Muscle of back (tissue), 11 donors: ENCODE measurements around the gene CST9L. TPM values are rescaled to one million over a fixed set of nuclear protein-coding genes. Genes with fewer than 3 reads are reported as not detected.
A peak's percentile ranks its signal among the peaks of the same experiment; 100 is the strongest.

Source experiments
- DNase-seq, 3 donors: peaks; one replicate each; pipeline versions ENCODE4 v3.0.0 to v3.0.0-alpha.2; 2013
- polyA plus RNA-seq, 10 donors: library from polyadenylated mRNA; unstranded; fragments of 120-200 nt; gene quantifications; one replicate each; pipeline ENCODE4 v1.2.1, GENCODE V29; 2013; ENCODE audit not compliant: insufficient read length in 10 of 10

Gene CST9L
- polyA plus RNA-seq, 10 donors, result not detected

GRCh38 chr20:23546435-23547144, 21.7 kb downstream of the CST9L start:
- no peak for DNase-seq

GRCh38 chr20:23544133-23544532, 24.2 kb downstream of the CST9L start:
- no peak for DNase-seq

DNA sequence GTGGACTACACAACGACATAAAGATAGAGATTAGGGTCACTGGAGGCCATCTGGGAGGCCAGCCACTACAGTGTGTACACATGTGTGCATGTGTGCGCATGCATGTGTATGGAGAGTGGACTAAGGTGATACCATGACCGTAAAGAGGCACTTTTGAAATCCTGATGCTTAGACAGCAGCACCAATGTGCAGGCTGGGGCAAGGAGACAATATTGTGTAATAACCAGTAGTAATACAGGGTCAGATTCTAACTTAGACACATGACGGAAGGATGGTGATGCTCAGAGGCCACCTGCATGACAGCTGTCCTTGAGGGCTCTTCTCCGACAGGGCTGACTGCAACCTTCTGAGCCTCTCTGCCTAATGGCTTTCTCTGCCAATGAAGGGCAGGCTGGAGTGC, 25.5 kb downstream of the CST9L start:
- no peak for DNase-seq

- DNase-seq, result no peak
Measured at GRCh38 chr20:23541776-23542175, 26.5 kb downstream of the CST9L start.

DNA sequence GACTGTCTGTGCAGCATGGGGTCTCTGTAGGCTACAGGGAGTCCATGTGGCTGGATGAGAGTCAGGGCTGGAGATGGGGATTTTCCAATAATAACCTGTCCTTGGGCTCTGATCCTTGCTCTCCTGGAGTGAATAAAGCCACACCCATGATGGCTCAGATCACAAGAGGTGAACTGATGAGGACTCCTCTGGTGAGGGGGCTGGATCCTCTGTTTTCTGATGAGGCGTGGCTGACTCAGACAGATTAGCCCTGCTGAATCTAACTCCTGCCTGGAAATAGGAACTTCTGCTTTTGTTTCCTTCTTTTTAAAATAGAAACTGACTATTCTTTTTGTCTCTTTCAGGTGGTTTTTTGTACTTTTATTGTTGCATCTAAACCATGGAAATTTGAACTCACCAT, 27.0 kb downstream of the CST9L start:
- DNase-seq, result no peak

GRCh38 chr20:23540624-23541023, 27.7 kb downstream of the CST9L start:
- no peak for DNase-seq

DNA sequence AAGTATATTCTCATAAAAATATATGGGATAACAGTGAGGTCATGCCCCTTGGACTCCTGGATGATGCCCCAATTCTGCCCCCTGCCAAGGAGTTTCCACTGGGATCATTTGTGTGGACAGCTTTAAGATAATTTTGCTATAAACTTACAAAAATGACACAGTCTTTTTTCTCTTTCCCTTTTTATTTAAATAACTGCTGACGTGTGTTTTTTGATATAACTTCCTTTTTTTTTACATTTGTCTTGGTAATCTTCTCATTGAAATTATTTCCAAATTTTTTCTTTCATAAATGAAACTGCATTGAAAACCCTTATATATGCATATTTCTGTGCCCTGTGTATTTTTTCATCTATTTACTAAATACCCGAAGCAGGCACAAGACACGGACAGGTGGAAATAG, 31.3 kb downstream of the CST9L start:
- DNase-seq, result no peak

DNA sequence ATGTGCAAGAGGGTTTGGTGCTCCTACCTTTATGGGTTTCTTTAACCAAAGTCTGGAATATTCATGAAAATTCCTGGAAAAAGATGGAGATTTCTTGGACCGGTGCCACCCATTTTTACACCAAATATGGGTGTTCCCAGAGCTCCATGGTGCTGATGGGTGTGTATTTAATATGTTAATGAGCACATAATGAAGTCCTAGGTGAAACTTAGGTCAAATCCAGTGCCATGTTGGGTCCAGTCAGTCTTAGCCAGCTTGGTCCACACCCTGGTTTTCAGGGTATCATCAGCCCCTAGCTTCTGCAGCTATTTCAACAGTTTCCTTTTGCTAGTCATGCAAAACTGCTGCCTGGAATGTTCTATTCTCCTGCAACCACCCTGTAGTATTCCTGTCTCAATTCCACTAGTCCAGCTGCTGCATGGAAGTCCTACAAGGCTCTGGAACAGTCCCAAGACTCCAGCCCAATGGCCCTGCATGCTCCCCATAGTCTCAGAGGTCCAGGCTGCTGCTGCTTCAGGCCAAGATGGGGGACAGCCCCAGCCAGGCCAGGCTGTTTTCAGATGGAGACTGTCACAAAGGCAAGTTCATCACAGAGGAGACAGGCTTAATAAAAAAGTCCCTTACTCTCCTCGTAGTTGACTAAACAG, 31.8 kb downstream of the CST9L start:
- peak in 2 of 3 donors; percentile 29 to 61 for DNase-seq

- DNase-seq, result no peak
Measured at GRCh38 chr20:23534801-23535593, 33.3 kb downstream of the CST9L start.

DNA sequence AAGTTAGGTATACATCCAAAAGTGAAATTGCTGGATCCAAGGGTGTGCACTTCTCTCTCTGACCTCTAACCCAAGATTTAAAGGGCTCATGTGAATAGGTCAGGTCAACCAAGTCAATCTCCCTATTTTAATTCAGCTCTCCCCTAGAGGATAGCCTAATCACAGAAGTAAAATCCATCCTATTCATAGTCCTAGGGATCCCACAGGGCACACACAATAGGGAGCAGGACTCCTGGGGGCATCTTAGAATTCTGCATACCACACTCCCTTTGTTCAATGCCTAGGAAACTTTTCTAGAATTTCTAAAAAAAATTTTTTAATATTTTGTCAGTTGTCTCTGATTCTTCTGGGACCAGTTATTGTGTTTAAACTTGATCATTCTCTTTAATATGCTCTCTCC, 35.1 kb downstream of the CST9L start:
- no peak for DNase-seq

DNA sequence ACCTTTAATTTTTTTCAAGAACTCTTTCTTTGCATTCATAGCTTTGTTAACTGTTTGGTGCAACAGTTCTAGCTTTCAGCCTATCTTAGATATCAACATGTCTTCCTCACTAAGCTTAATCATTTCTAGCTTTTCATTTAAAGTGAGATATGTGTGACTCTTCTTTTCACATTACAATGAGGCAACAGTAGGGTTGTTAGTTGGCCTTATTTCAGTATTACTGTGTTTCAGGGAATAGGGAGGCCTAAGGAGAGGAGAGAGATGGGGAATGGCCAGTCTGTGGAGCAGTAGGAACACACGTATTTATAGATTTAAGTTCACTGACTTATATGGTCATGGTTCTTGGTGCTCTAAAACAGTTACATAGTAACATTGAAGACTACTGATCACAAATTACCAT, 35.8 kb downstream of the CST9L start:
- DNase-seq, result no peak

GRCh38 chr20:23530937-23531567, 37.2 kb downstream of the CST9L start:
- DNase-seq, result no peak

DNA sequence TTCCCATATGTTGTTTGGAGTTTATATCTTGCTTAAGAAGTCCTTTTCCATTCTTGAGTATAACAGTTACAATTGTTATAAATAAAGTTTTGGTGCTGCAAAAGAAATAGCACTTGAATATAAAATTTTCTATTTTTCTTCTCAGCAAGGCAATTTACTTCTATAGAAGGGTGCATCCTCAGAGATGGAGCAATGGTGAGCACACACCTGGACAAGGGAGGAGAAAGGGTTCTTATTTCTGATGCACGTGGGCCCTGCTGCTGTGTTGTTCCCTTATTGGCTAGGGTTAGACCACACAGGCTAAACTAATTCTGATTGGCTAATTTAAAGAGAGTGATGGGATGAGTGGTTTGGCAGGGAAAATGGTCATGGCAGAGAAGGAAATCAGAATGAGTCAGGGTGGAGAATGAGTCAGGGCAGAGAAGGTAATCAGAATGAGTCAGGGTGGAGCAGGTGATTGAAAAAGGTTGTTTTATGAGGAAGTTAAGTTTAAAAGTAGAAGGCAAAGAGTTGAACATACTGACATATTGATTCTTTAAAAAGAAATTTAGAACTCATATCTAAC, 39.3 kb downstream of the CST9L start:
- no peak for DNase-seq

DNA sequence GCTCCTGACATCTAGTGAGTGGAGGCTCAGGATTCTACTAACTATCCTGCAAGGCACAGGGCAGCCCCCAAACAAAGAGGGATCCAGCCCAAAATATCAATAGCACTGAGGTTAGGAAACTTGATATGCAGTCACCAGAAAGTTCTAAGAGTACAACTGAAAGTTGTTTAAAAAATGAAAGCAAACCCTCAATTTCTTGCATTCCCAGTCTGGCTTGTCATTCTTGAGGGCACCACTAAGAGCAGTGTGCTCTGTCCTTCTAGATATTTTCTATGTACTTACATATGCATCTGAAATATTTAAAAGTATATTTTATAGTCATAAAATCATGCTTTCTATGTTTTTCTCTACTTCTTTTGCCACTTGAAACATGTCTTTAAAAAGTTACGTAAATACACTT, 41.4 kb downstream of the CST9L start:
- no peak for DNase-seq

GRCh38 chr20:23524146-23524545, 44.1 kb downstream of the CST9L start:
- DNase-seq, result no peak

GRCh38 chr20:23520185-23520584, 48.1 kb downstream of the CST9L start:
- no peak for DNase-seq

GRCh38 chr20:23519556-23519955, 48.7 kb downstream of the CST9L start:
- no peak for DNase-seq

DNA sequence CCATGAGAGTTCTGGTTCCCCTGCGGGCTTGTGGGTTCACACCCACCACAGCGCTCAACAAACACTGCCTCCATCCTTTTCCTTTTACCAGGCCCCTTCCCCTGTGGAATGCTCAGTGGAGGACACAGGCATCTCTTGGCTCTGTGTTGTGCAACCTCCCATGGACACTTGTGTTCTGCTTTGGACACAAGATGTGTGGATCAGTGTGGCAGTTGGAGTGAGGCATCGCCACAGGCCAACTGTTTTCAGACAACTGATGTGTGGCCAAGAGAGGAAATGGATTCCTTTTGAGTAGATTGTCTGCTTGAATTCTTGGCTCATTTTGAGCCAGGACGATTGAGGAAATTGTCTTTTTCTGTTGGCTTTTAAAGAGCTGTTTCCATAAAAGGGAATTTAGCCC, 50.6 kb downstream of the CST9L start:
- peak in 2 of 3 donors; percentile 9 to 14 for DNase-seq

GRCh38 chr20:23515250-23515939, 52.9 kb downstream of the CST9L start:
- DNase-seq, result no peak

DNA sequence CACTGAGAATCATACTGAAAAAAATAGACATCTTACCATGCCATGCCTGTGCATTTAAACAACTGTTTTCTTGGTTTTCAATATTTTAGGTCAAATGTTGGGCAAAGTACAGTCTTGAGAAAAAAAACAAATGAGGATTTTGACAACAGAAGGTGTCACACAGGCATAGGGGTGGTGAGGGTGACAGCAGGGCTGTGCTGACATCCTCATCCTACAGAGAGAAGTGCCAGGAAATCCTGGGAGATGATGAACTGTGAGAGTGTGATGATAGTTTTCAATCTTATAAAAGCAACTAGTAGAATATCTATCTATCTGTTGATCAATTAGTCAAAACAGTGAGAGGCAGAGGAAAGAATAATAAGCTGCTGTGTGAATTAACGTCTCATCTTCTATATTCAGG, 53.4 kb downstream of the CST9L start:
- no peak for DNase-seq
